ENCODE results near the gene TMEM205. TPM values are rescaled to one million over a fixed set of nuclear protein-coding genes. Genes with fewer than 3 reads are reported as not detected.

The TMEM205 gene
- total and polyA plus RNA-seq, 10 of the 15 experiments (the other 5 are each of a cell fraction or from before 2014, with no cell fraction given) = 27.8 to 144 (median 88.3) TPM

GRCh38 chr19:11356676-11357550 is 10.8 kb upstream of the TMEM205 start:
- no peak for ATAC-seq
- in situ Hi-C loops (cut with MboI) = no loop called here
- TF ChIP-seq CTCF (IDR thresholded peaks at IDR 0.05 in 2 of 3, conservative IDR thresholded peaks at IDR 0.05 in 1 of 3; ENCODE audit: control insufficient read depth in 2 of 3, extremely low read depth in 1 of 3, insufficient read depth in 1 of 3, low read depth in 3 of 3, low read length in 3 of 3) (no peak), ZBTB4 (CRISPR knock-in tag; IDR thresholded peaks at IDR 0.05) (no peak), CUX1 (IDR thresholded peaks at IDR 0.05; ENCODE audit: insufficient replicate concordance, low read depth, low read length) (no peak), RFX5 (IDR thresholded peaks at IDR 0.05; ENCODE audit: low read depth, low read length) (no peak), ZNF622 (IDR thresholded peaks at IDR 0.05) (no peak), DPF2 (IDR thresholded peaks at IDR 0.05) (no peak), PRDM15 (CRISPR knock-in tag; IDR thresholded peaks at IDR 0.05) (no peak)

More at GRCh38 chr19:11356676-11357550, 10.8 kb upstream of the TMEM205 start:
- ChIA-PET RAD21 (ENCODE audit: unreplicated experiment) (no interaction called here), SMC1A (ENCODE audit: uncharacterized antibody, unreplicated experiment) (no interaction called here), CTCF (interaction anchor here (1.7 kb wide), 1 partner anchor 11 kb away, joined by 4 read pairs; the partner anchor contains the start of genes CCDC159 and TMEM205), POLR2A (no interaction called here)
- FAIRE-seq (no peak), DNase-seq (ENCODE audit: low read depth, low spot score) (no peak)
- Histone ChIP-seq H3K36me3 (ENCODE audit: control insufficient read depth in 2 of 2, insufficient read depth in 2 of 2, low read length in 1 of 2) (no peaks in the 10 kb centered on the region), H2AFZ (ENCODE audit: control insufficient read depth, low read depth, low read length) (no peak overlapping the region), H3K4me3 (no peak overlapping the region), H3K4me1 (ENCODE audit: control insufficient read depth, insufficient read depth, low read length) (peaks cover 4% of the 10 kb centered on the region; the same call in 1 of the 2 replicates), H4K20me1 (ENCODE audit: control insufficient read depth, insufficient read depth) (no peaks in the 10 kb centered on the region), H3K27me3 (replicated peaks in 1 of 2; ENCODE audit: control insufficient read depth in 2 of 2, insufficient read depth in 2 of 2, low read length in 1 of 2) (no peaks in the 10 kb centered on the region), H3K79me2 (ENCODE audit: control insufficient read depth, insufficient read depth, low read length) (no peaks in the 10 kb centered on the region), H3K9me3 (replicated peaks; ENCODE audit: control insufficient read depth, insufficient read depth, low read length) (no peaks in the 10 kb centered on the region), H3K27ac (ENCODE audit: control insufficient read depth, insufficient read depth) (no peak overlapping the region), H3K4me2 (ENCODE audit: control insufficient read depth, insufficient read depth) (no peak overlapping the region), H3K9ac (ENCODE audit: control insufficient read depth, insufficient read depth, low read length) (no peak overlapping the region)
- no TSS peak for BruUV-seq (replicated peaks)
- WGBS (ENCODE audit: insufficient coverage, insufficient replicate concordance, low lambda C conversion rate, missing lambda C conversion rate) = 61% methylated on average over 10 of the region's 11 CpGs
- intact Hi-C loops (cut with micrococcal nuclease; ENCODE audit: unreplicated experiment) = no loop called here
